Measurements from ENCODE around the gene SMAGP.

GRCh38 chr12:51227962-51228361, 42.3 kb downstream of the SMAGP start:
- TF ChIP-seq EZH2 (IDR thresholded peaks at IDR 0.05; ENCODE audit: low read length) (no peak), CTCF (optimal IDR thresholded peaks at IDR 0.05 in 1 of 3, IDR thresholded peaks at IDR 0.05 in 1 of 3, conservative IDR thresholded peaks at IDR 0.05 in 1 of 3; ENCODE audit: extremely low read depth in 1 of 3, insufficient read depth in 2 of 3, low read length in 3 of 3) (no peak)
